Activated T-cell treated with anti-CD3 and anti-CD28 coated beads, Interleukin-2, amount 50 U/mL, for 48 hours (primary cell): ENCODE measurements around the gene HEXD.

Source experiments
- DNase-seq, 2 experiments: peaks; one replicate each; pipeline ENCODE4 v3.0.0-alpha.2; 2020

HEXD gene

DNA sequence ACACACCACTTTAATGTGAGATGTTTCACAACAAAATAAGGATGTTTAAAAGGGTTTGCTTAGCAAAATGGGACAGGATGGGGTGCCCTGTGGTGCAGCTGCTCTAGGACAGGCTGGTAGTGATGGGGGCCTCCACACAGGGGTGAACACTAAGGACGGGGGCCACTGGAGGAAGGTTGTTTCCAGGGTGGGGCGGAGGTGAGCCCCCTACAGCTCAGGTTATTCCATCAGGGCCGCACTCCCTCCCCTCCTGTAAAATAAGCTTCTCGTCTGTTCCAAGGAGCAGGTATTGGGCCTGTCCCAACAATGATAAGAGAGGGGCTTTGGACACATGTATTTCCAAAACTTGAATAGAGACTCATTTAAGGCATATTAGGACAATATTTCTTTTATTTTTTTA lies 1.9 kb upstream of the HEXD start:
- no peak for DNase-seq

DNA sequence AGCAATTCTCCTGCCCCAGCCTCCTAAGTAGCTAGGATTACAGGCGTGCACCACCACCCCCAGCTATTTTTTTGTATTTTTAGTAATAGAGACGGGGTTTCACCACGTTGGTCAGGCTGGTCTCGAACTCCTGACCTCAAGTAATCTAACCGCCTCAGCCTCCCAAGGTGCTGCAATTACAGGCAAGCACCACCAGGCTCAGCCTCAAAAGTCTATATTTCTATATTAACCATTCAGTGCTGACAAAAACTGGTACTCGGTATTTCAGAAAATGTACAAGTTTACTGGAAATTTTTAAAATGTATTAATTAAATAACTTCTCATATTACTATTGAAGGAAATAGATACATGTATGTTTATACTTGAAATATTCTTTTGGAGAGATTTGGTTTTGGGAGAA lies 1.4 kb upstream of the HEXD start:
- no peak for DNase-seq

GRCh38 chr17:82419540-82419939 lies 1.4 kb downstream of the HEXD start:
- DNase-seq: no peak

GRCh38 chr17:82424001-82424862 lies 6.1 kb downstream of the HEXD start:
- DNase-seq: peak; percentile 73 to 77

- DNase-seq: no peak
Measured at GRCh38 chr17:82424863-82425159, 6.7 kb downstream of the HEXD start.

GRCh38 chr17:82428546-82428945 lies 10.4 kb downstream of the HEXD start:
- DNase-seq: no peak

GRCh38 chr17:82429824-82430223 lies 11.7 kb downstream of the HEXD start:
- no peak for DNase-seq

- no peak for DNase-seq
Measured at GRCh38 chr17:82432017-82432416, 13.9 kb downstream of the HEXD start.

DNA sequence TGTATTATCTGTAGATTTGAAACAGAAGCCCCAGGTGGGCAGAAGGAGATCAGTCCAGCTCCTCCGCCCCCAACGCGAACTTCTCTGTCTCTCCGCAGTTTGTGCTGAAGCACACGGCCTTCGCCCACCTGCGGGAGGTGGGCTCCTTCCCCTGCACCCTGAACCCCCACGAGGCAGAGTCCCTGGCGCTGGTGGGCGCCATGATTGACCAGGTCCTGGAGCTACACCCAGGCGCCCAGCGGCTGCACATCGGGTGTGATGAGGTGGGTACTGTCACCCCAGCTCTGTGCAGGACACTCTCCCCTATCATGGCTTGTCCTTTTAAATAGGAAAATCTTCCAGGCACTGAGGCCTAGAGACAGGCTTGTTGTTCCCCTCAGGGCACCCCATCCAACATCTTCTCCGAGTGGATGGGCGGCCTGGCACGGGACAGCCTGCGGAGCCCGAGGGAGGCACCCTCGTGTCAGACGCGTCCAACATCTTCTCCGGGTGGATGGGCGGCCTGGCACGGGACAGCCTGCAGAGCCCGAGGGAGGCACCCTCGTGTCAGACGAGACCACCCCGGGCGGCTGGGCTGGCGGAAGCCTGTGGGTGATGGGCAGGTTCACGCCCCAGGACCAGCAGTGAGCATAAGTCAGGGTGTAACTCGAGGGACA lies 15.5 kb downstream of the HEXD start:
- no peak for DNase-seq

DNA sequence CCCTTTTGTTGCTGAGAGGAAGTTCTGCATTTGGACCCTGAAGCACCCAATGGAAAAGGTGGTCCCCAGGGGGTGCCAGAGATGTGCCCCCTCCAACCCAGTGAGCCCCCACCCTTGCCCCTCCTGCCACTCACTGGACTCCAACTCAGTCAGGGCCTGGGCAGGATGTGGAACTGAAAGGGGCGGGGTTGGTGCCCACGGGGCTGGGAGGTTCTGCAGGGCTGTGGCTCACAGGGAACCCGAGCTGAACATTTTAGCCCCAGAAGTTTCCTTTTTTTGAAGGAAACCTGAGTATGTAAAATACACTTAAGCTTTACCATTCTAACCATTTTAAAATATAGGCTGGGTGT lies 16.0 kb downstream of the HEXD start:
- DNase-seq: no peak

DNA sequence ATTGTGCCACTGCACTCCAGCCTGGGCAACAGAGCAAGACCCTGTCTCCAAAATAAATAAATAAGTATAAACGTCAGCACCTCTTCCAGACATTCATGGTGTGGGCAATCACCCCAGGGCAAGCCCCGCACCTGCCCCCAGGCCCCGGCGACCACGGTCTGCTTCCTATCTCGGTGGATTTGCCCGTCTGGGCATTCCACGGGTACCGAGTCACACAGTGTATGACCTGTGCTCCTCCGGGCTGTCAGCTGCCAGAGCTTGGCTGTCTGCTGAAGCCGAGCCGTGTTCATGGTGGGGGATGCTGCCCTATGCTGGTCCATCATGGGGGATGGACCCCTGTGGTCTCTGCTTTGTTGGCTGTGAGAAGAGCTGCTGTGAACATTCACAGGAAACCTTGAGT lies 17.0 kb downstream of the HEXD start:
- no peak for DNase-seq

DNA sequence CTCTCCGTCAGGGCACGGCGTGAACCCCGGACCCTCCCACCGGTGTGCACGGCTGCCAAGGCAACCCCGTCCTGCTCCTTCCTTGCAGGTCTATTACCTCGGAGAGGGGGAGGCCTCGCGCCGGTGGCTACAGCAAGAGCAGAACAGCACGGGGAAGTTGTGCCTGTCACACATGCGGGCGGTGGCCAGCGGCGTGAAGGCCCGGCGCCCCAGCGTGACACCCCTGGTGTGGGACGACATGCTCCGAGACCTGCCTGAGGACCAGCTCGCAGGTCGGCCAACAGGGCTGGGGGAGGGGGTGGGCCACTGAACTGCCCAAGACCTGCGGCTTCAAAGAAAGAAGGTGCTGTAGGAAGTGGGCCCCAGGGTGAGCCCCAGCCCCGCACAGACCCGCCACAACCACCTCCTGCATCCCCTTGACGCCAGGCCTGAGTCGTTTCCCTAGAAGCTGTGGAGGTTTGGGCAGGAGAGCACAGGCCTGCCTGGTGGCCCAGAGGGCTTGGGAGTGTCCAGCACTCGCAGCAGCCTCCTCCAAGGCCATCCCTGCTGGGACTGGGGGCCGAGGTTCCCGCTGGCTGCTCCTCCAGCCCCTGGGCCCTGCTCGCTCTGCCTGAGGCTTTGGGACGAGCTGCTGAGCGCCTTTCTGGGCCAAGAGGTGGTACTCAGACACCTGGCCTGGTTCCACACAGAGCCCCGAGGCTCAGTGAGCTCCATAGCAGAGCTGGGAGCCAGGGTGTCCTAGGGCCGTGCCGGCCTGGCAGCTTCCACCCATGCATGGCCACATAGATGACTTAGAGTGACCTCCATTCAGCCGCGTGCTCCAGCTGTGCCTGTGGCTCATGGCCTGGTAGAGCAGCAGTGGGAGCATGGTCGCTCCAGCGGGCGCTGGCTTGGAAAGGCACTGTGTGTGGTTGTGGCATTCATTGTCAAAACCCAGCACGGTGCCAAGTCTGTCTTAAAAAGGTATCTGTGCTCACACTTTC lies 17.7 kb downstream of the HEXD start:
- no peak for DNase-seq

DNA sequence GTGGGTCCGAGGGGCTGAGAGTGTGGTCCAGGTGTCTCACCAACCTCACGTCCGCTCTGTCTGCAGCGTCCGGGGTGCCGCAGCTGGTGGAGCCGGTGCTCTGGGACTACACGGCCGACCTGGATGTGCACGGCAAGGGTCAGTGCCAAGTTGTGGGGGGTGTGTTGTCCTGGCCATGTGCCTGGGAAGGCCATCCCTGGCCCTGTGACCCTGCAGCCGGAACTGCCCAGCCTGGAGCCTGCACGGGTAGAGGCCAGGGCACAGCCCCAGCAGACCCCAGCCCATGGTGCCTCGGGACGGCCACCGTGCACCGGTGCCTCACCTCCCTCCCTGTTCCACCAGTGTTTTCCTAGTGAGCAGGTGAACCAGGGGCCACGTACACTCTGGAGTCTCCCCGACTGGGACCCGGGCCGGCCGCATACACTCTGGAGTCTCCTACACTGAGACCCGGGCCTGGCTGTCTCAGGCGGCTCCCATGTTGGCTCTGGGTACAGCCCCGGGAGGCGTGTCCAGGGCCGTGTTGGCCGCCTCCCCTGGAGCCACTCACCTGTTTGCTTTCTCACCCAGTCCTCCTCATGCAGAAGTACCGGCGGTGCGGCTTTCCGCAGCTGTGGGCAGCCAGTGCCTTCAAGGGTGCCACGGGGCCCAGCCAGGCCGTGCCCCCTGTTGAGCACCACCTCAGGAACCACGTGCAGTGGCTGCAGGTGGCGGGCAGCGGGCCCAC lies 18.6 kb downstream of the HEXD start:
- no peak for DNase-seq

GRCh38 chr17:82437325-82437668 lies 19.1 kb downstream of the HEXD start:
- no peak for DNase-seq

- DNase-seq: no peak
Measured at GRCh38 chr17:82438401-82439193, 20.4 kb downstream of the HEXD start.

DNA sequence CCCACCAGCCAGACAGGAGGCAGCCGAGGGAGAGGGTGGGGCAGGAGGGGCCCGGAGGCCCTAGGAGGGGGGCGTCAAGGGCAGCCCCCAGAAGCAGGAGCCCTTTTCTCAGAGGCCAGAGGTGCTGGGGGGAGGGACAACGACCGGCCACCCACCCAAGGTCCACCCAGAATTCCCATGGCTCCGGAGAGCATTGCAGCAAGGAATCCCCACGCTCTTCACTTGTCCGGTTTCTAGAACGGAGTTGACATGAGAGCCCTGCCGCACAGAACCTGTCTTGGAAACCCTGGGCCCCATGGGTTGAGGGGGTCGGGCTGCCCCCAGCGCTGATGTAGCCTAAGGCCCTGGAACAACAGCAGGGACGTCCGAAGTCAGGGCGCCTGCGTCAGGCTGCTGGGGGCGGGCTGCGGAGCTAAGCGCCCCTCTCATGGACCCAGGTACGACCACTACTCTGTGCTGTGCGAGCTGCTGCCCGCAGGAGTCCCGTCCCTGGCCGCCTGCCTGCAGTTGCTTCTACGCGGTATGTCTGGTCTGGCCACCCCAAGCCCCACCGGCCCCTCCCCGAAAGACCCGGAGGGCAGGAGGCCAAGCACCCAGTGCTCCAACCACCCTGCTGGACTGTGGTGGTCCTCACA lies 21.2 kb downstream of the HEXD start:
- DNase-seq: no peak

DNA sequence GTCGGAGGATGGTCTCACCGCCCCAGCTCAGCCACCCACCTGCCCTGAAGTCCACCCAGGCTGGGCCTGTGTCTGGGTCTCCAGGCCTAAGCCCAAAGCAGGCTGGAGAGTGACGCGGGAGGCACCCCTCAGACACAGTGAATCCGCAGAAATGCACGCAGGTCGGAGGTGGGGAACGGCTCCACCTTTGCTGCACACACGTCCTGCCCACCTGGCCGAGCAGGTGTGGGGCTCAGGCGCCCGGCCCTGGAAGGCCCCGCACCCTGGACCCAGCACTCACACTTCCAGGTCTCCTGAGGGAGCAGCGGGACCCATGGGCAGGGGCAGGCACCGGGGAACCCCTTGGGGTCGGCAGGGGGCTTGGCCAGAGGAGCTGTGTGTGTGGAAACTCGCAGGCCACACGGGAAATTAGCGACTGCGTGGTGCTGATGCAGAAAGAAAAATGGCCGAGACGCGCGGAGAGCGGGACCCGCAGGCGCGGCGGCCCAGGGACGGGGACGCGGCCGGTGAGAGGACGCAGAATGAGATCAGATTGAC lies 21.8 kb downstream of the HEXD start:
- DNase-seq: no peak

- no peak for DNase-seq
Measured at GRCh38 chr17:82440469-82440981, 22.4 kb downstream of the HEXD start.

DNA sequence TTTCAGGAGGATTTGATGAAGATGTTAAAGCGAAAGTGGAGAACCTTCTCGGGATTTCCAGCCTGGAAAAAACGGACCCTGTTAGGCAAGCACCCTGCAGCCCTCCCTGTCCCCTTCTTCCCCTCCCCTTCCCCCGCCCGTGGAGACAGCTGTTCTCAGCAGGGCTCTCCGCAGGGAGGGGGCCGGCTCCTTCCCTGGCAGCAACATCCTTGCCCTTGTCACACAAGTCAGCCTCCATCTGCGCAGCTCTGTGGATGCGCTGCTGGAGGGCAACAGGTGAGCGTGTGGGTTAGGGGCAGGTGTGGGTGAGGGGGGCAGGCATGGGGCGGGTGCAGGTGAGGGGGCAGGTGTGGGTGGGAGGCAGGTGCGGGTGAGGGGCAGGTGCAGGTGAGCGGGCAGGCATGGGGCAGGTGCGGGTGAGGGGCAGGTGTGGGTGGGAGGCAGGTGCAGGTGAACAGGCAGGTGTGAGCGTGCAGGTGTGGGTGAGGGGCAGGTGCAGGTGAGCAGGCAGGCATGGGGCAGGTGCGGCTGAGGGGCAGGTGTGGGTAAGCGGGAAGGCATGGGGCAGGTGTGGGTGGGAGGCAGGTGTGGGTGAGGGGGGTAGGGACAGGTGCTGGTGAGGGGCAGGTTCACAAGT lies 23.0 kb downstream of the HEXD start:
- DNase-seq: no peak

DNA sequence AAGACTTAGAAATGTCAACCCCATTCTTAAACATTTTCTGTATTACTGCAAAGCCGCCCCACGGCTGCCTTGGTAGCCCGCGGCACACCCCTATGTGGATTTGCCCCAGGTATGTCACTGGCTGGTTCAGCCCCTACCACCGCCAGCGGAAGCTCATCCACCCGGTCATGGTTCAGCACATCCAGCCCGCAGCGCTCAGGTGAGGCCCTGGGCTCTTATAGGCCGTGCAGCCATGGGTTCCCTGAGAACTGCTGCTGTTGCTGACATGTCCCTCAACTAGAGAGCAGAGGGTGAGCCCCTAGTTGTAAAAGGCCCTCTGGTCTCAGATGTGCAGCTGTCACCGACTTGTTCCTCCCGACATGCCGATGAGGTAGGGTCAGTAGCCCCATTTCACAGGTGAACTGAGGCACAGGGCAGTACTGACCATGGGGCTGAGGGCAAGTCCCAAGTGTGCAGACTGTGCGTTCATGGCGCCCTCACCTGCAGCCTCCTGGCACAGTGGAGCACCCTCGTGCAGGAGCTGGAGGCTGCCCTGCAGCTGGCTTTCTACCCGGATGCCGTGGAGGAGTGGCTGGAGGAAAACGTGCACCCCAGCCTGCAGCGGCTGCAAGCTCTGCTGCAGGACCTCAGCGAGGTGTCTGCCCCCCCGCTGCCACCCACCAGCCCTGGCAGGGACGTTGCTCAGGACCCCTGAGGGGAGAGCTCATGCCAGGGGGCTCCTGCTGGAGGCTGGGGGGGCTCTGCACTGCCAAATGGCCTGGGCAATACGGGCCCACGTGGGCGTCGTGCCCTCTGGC lies 23.7 kb downstream of the HEXD start:
- DNase-seq: no peak
